ENCODE data around the gene PTTG2.

Gene PTTG2

GRCh38 chr4:37976991-37977470 lies 16.8 kb downstream of the PTTG2 start:
- no peaks in the 10 kb centered on the region for H3K36me3 ChIP-seq (ENCODE audit: control insufficient read depth in 1 of 2, insufficient read depth in 2 of 2, low read length in 2 of 2)
- H3K27me3 ChIP-seq (ENCODE audit: low read depth, low read length) = no peaks in the 10 kb centered on the region

GRCh38 chr4:37977471-37978247 lies 17.5 kb downstream of the PTTG2 start:
- Histone ChIP-seq H3K9me3 (ENCODE audit: control insufficient read depth in 1 of 2, low read length in 2 of 2) (no peaks in the 10 kb centered on the region), H3K4me1 (ENCODE audit: control insufficient read depth in 1 of 2, insufficient read depth in 2 of 2, low read length in 2 of 2) (peaks cover 0 to 35% of the 10 kb centered on the region in 2 donors), H3K27ac (ENCODE audit: low read length) (peak overlapping the region; percentile 52), H3K4me3 (ENCODE audit: low read depth in 1 of 2, low read length in 2 of 2) (peak overlapping the region; percentile 74 to 84), H3K27me3 (ENCODE audit: low read depth, low read length) (no peaks in the 10 kb centered on the region), H3K36me3 (ENCODE audit: control insufficient read depth in 1 of 2, insufficient read depth in 2 of 2, low read length in 2 of 2) (no peaks in the 10 kb centered on the region)

More at GRCh38 chr4:37976991-37977470, 16.8 kb downstream of the PTTG2 start:
- H3K4me3 ChIP-seq (ENCODE audit: low read depth in 1 of 2, low read length in 2 of 2) = peak overlapping the region; percentile 42 to 84
- H3K4me1 ChIP-seq (ENCODE audit: control insufficient read depth in 1 of 2, insufficient read depth in 2 of 2, low read length in 2 of 2) = peaks cover 0 to 31% of the 10 kb centered on the region in 2 donors
- no peaks in the 10 kb centered on the region for H3K9me3 ChIP-seq (ENCODE audit: control insufficient read depth in 1 of 2, low read length in 2 of 2)
- H3K27ac ChIP-seq (ENCODE audit: low read length) = peak overlapping the region; percentile 96

GRCh38 chr4:37978248-37978924 lies 18.2 kb downstream of the PTTG2 start:
- H3K9me3 ChIP-seq (ENCODE audit: control insufficient read depth in 1 of 2, low read length in 2 of 2) = no peaks in the 10 kb centered on the region
- H3K4me1 ChIP-seq (ENCODE audit: control insufficient read depth in 1 of 2, insufficient read depth in 2 of 2, low read length in 2 of 2) = peaks cover 0 to 35% of the 10 kb centered on the region in 2 donors
- H3K4me3 ChIP-seq (ENCODE audit: low read depth in 1 of 2, low read length in 2 of 2) = peak overlapping the region; percentile 74 to 84
- H3K36me3 ChIP-seq (ENCODE audit: control insufficient read depth in 1 of 2, insufficient read depth in 2 of 2, low read length in 2 of 2) = no peaks in the 10 kb centered on the region
- no peaks in the 10 kb centered on the region for H3K27me3 ChIP-seq (ENCODE audit: low read depth, low read length)
- H3K27ac ChIP-seq (ENCODE audit: low read length) = peak overlapping the region; percentile 52

GRCh38 chr4:37980246-37980645 lies 20.0 kb downstream of the PTTG2 start:
- Histone ChIP-seq H3K36me3 (ENCODE audit: control insufficient read depth in 1 of 2, insufficient read depth in 2 of 2, low read length in 2 of 2) (no peaks in the 10 kb centered on the region), H3K4me1 (ENCODE audit: control insufficient read depth in 1 of 2, insufficient read depth in 2 of 2, low read length in 2 of 2) (peaks cover 0 to 35% of the 10 kb centered on the region in 2 donors), H3K27me3 (ENCODE audit: low read depth, low read length) (no peaks in the 10 kb centered on the region), H3K27ac (ENCODE audit: low read length) (no peak overlapping the region), H3K4me3 (ENCODE audit: low read depth in 1 of 2, low read length in 2 of 2) (no peak overlapping the region), H3K9me3 (ENCODE audit: control insufficient read depth in 1 of 2, low read length in 2 of 2) (no peaks in the 10 kb centered on the region)

GRCh38 chr4:37981425-37981824 lies 21.2 kb downstream of the PTTG2 start:
- Histone ChIP-seq H3K27ac (ENCODE audit: low read length) (peak overlapping the region; percentile 56), H3K36me3 (ENCODE audit: control insufficient read depth in 1 of 2, insufficient read depth in 2 of 2, low read length in 2 of 2) (no peaks in the 10 kb centered on the region), H3K27me3 (ENCODE audit: low read depth, low read length) (no peaks in the 10 kb centered on the region), H3K4me1 (ENCODE audit: control insufficient read depth in 1 of 2, insufficient read depth in 2 of 2, low read length in 2 of 2) (peaks cover 0 to 41% of the 10 kb centered on the region in 2 donors), H3K4me3 (ENCODE audit: low read depth in 1 of 2, low read length in 2 of 2) (no peak overlapping the region), H3K9me3 (ENCODE audit: control insufficient read depth in 1 of 2, low read length in 2 of 2) (no peaks in the 10 kb centered on the region)

- Histone ChIP-seq H3K27me3 (ENCODE audit: low read depth, low read length) (no peaks in the 10 kb centered on the region), H3K4me3 (ENCODE audit: low read depth in 1 of 2, low read length in 2 of 2) (no peak overlapping the region), H3K36me3 (ENCODE audit: control insufficient read depth in 1 of 2, insufficient read depth in 2 of 2, low read length in 2 of 2) (no peaks in the 10 kb centered on the region), H3K27ac (ENCODE audit: low read length) (peak overlapping the region; percentile 56), H3K4me1 (ENCODE audit: control insufficient read depth in 1 of 2, insufficient read depth in 2 of 2, low read length in 2 of 2) (peaks cover 0 to 41% of the 10 kb centered on the region in 2 donors), H3K9me3 (ENCODE audit: control insufficient read depth in 1 of 2, low read length in 2 of 2) (no peaks in the 10 kb centered on the region)
Observed at GRCh38 chr4:37981844-37982720, 21.9 kb downstream of the PTTG2 start.

- H3K36me3 ChIP-seq (ENCODE audit: control insufficient read depth in 1 of 2, insufficient read depth in 2 of 2, low read length in 2 of 2) = no peaks in the 10 kb centered on the region
- H3K4me1 ChIP-seq (ENCODE audit: control insufficient read depth in 1 of 2, insufficient read depth in 2 of 2, low read length in 2 of 2) = peaks cover 0 to 42% of the 10 kb centered on the region in 2 donors
- peak overlapping the region; percentile 25 for H3K27ac ChIP-seq (ENCODE audit: low read length)
- H3K9me3 ChIP-seq (ENCODE audit: control insufficient read depth in 1 of 2, low read length in 2 of 2) = no peaks in the 10 kb centered on the region
- H3K27me3 ChIP-seq (ENCODE audit: low read depth, low read length) = no peaks in the 10 kb centered on the region
- H3K4me3 ChIP-seq (ENCODE audit: low read depth in 1 of 2, low read length in 2 of 2) = no peak overlapping the region
Observed at GRCh38 chr4:37982736-37983135, 22.5 kb downstream of the PTTG2 start.

GRCh38 chr4:37983951-37984350 lies 23.8 kb downstream of the PTTG2 start:
- no peaks in the 10 kb centered on the region for H3K36me3 ChIP-seq (ENCODE audit: control insufficient read depth in 1 of 2, insufficient read depth in 2 of 2, low read length in 2 of 2)
- H3K27me3 ChIP-seq (ENCODE audit: low read depth, low read length) = no peaks in the 10 kb centered on the region
- peaks cover 0 to 39% of the 10 kb centered on the region in 2 donors for H3K4me1 ChIP-seq (ENCODE audit: control insufficient read depth in 1 of 2, insufficient read depth in 2 of 2, low read length in 2 of 2)
- no peaks in the 10 kb centered on the region for H3K9me3 ChIP-seq (ENCODE audit: control insufficient read depth in 1 of 2, low read length in 2 of 2)
- no peak overlapping the region for H3K4me3 ChIP-seq (ENCODE audit: low read depth in 1 of 2, low read length in 2 of 2)
- no peak overlapping the region for H3K27ac ChIP-seq (ENCODE audit: low read length)

GRCh38 chr4:37985730-37986275 lies 25.6 kb downstream of the PTTG2 start:
- H3K27me3 ChIP-seq (ENCODE audit: low read depth, low read length) = no peaks in the 10 kb centered on the region
- H3K9me3 ChIP-seq (ENCODE audit: control insufficient read depth in 1 of 2, low read length in 2 of 2) = no peaks in the 10 kb centered on the region
- H3K4me1 ChIP-seq (ENCODE audit: control insufficient read depth in 1 of 2, insufficient read depth in 2 of 2, low read length in 2 of 2) = peaks cover 8 to 47% of the 10 kb centered on the region in 2 donors
- H3K4me3 ChIP-seq (ENCODE audit: low read depth in 1 of 2, low read length in 2 of 2) = no peak overlapping the region
- H3K36me3 ChIP-seq (ENCODE audit: control insufficient read depth in 1 of 2, insufficient read depth in 2 of 2, low read length in 2 of 2) = no peaks in the 10 kb centered on the region
- no peak overlapping the region for H3K27ac ChIP-seq (ENCODE audit: low read length)

- Histone ChIP-seq H3K27me3 (ENCODE audit: low read depth, low read length) (no peaks in the 10 kb centered on the region), H3K36me3 (ENCODE audit: control insufficient read depth in 1 of 2, insufficient read depth in 2 of 2, low read length in 2 of 2) (no peaks in the 10 kb centered on the region), H3K9me3 (ENCODE audit: control insufficient read depth in 1 of 2, low read length in 2 of 2) (no peaks in the 10 kb centered on the region), H3K4me1 (ENCODE audit: control insufficient read depth in 1 of 2, insufficient read depth in 2 of 2, low read length in 2 of 2) (peaks cover 8 to 39% of the 10 kb centered on the region in 2 donors), H3K4me3 (ENCODE audit: low read depth in 1 of 2, low read length in 2 of 2) (no peak overlapping the region), H3K27ac (ENCODE audit: low read length) (peak overlapping the region; percentile 76)
Observed at GRCh38 chr4:37988670-37989069, 28.5 kb downstream of the PTTG2 start.

Data from muscle layer of duodenum (tissue), 2 donors.